ENCODE results near the gene COLEC12.

DNA sequence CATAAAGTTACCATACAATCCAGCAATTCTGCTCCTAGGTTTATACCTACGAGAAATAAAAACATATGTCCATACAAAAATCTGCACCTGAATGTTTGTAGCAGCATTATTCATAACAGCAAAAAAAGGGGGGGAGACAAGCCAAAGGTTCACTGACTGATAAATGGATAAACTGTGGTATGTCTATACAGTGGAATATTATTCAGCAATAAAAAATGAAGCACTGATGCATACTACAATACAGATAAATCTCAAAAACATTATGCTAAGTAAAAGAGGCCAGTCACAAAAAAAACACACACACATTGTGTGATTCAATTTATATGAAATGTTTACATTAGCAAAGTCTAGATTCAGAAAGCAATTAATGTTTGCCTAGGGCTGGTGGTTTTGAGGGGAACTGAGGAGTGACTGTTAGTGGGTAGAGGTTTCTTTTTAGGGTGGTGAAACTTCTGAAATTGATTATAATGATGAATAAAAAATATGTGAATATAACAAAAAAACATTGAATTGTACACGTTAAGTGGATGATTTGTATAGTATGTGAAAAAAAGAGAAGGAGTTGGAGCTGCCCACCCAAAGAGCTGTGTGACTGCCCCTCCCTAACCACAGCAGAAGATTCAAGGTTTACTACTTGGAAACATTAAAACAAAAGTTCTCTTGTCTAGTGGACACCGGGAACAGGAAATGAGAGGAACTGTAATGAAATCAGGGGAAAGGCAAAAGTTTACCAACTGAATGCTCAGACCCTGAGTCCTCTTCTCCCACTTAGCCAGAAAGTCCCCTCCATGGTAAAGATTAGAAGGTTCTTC is 13.4 kb downstream of the COLEC12 start:
- TF ChIP-seq, protein P1, sequence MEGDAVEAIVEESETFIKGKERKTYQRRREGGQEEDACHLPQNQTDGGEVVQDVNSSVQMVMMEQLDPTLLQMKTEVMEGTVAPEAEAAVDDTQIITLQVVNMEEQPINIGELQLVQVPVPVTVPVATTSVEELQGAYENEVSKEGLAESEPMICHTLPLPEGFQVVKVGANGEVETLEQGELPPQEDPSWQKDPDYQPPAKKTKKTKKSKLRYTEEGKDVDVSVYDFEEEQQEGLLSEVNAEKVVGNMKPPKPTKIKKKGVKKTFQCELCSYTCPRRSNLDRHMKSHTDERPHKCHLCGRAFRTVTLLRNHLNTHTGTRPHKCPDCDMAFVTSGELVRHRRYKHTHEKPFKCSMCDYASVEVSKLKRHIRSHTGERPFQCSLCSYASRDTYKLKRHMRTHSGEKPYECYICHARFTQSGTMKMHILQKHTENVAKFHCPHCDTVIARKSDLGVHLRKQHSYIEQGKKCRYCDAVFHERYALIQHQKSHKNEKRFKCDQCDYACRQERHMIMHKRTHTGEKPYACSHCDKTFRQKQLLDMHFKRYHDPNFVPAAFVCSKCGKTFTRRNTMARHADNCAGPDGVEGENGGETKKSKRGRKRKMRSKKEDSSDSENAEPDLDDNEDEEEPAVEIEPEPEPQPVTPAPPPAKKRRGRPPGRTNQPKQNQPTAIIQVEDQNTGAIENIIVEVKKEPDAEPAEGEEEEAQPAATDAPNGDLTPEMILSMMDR (optimal IDR thresholded peaks at IDR 0.05 in 1 of 3, IDR thresholded peaks at IDR 0.05 in 1 of 3, conservative IDR thresholded peaks at IDR 0.05 in 1 of 3; ENCODE audit: extremely low read depth in 1 of 3, insufficient read depth in 2 of 3, low read length in 3 of 3) = no peak
- TF ChIP-seq EZH2 (IDR thresholded peaks at IDR 0.05; ENCODE audit: low read length) = no peak

All from keratinocyte (primary cell).